IPS DF 4.7 (cell line): ENCODE measurements around the gene GPR171.
"Not testable (repeated sequence)": the region's sequence is repeated elsewhere in the genome, so short reads cannot be mapped to it uniquely, and the experiment has no call there.

Source experiments
- DNase-seq: peaks from one replicate; pipeline ENCODE4 v3.0.0-alpha.2; 2013; ENCODE audit warnings: low spot score; ENCODE audit errors: extremely low read depth

Gene GPR171

DNA sequence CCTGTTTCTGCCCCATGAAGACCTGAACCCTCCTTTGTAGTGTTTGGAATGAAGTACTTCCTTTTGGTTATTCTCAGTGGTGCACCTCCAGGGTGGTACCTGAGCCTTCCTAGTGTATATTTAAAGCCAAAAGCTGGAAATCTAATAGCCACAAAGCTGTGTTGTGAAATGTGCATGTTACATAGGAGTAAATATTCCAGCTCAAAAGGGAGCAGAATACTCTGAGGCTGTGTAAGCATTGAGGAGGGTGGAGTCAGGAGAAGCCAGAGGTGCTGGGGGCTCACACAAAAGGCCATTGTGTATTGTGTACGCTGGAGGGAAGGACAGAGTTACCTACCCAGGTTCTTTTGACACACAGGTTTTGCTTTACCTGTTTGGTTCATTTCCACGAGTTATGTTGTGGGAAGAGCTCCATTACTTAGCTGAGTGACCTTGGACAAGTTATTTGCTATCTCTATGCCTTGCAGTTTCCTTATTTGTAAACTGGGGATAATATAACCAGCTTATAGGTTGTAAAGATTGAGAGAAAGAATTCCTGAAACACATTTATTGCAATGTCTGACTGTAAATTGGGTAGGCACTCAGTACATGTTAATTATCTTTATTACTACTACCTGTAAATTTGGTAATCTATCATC is 24.7 kb downstream of the GPR171 start:
- DNase-seq = no peak

DNA sequence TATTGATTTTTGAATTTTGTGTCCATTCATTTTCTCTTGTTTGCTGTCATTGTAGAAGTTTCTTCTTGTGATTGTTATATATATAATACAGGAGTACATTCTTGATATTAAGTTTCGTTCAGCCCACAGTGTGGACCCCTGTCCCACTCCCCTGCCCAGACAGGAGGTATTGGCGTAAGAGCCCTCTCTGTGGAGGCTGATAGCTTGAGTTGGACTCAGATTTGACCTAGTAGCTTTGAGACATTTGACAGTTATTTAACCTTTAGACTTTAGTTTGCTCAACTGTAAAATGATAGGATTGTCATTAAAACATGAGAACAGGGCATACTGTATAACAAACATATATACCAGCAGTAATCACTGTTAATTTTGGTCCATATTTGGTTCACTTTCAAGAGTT is 27.1 kb downstream of the GPR171 start:
- DNase-seq = no peak

DNA sequence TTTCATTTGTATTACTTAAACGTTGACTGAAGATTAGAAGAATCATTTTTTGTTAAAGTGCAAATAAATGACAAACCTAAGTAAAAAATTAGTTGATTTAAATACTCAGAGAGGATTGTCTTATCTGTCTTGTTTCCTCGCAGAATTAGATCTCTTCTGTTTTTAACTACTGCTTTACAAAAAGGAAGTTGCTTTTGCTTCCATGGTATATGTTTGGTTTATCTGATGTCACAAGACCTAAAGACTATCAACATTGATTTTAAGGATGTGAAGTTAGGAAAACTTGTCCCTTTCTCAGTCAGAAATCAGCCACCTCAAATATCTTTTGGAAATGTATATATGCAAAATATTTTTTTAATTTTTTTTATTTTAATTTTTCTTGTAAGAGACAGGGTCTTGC is 28.7 kb downstream of the GPR171 start:
- DNase-seq = no peak

DNA sequence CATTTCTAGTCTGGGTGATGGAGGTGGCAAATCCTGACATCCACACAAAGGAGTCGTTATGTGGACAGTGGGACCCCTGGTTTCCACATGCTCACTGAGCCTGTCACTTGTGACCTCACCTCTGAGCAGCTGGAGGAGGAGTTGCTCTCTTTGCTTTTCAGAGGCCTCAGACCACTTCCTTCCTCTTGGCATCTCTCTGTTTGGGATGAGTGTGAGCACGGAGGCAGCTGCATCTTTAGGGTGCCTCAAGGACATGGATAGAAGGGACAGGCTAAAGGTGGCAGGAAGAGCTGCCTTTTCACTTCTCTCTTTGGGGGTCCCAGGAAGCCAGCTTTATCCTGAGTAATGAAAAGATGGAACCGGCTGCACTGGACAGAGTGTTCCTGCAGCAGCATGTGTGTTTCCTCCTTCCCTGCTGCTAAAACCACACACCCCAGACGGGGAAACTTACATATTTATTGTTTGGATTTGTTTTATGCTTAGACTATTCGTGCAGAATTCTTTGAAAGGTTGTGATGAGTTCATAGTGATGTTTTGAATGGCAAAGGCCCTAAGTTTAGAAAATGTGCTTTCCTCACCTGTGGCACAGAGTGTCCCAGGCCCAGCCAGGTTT is 31.8 kb downstream of the GPR171 start:
- no peak for DNase-seq

DNA sequence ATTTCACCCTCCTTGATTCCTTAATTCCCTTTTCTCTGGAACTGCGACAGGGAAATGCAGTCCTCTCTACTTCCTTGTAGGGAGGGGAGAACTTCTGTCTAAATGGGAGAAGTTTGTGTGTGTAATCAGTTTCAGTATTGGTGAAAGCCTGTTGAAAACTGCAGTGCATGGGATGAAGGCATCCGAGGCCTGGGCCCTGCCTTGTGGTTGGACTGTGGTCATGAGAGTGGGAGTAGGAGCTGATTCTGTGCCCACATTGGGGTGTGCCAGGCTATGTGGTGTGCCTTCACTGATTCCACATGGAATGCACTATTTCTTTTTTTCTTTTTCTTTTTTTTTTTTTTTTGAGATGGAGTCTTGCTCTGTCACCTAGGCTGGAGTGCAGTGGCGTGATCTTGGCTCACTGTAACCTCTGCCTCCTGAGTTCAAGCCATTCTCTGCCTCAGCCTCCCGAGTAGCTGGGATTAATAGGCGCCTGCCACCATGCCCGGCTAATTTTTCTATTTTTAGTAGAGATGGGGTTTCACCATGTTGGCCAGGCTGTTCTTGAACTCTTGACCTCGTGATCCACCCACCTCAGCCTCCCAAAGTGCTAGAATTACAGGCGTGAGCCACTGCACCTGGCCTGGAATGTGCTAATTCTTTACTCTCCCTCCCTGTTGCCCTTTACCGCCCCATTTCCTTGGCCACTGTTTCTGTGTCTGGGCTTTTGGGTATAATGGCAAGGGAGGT is 32.9 kb downstream of the GPR171 start:
- not testable (repeated sequence) for DNase-seq

DNA sequence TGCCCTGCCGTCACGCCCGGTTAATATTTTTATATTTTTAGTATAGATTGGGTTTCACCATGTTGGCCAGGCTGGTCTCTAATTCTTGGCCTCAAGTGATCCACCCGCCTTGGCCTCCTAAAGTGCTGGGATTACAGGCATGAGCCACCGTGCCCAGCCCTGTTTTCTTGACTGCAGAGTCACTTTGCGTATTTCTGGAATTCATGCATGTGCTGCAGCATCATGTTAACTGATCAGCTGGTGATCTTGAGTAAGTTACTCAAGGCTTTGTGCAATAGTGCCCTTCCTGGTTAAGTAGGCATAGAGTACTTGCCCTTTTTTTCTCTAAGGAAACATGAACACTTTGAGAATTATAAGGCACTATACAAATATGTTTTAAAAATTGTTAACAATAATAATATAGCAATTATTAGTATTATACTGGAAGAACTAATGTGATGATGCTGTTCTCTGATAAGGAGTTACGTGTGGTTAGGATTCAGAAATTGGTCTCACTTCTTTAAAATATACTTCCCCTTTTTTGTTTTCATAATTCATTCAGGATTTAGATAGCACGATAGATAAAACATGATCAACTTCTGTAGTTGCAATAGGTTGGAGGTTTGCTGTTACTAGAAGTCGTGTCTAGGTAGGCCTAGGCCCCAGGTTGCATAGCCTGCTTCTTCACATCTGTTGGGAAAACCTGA is 33.6 kb downstream of the GPR171 start:
- DNase-seq = no peak

DNA sequence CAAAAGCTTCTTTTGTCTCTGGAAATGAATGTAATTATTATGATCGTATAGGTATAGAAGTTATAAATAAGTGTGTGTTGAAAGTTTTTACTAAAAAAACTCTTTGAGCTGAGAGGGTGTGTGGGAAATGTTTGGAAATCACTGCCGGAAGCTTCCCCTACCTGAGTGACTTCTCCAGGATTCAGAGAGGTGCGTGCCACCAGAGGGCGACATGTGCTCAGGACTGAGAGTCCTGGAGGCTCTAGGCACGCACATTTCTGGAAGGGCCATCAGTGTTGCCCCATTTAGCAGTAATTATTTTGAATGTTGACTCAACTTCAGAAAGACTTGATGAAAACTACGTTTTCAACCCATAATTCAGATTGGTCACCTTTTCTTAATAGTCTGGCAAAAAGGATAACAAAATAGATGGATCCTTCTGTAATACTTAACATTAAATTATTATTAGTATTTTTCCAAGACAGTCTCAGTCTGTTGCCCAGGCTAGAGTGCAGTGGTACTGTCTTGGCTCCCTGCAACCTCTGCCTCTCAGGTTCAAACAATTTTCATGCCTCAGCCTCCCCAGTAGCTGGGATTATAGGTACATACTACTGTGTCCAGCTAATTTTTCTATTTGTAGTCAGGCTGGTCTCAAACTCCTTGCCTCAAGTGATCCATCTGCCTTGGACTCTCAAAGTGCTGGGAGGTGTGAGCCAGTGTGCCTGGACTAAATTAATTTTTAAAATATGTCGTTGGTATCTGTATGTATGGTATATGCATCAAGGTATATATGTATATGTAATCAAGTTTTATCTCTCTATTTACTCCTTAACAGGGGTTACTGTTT is 34.5 kb downstream of the GPR171 start:
- DNase-seq = no peak

DNA sequence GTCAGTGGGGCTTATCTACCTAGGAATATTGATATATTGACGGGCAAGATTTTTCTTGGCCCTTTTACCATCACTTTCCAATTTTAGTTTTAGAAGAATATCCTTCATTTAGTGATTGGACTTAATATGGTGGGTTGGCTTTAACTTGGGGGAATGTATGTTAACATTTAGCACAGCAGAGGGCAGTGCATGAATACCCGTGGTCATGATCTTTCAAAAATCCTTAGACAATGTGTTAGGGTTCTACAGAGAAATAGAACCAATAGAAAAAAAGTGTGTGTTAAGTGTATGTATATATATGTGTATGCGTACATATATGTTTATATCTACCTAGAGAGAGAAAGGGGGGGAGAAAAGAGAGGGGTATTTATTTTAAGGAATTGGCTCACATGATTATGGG is 36.9 kb downstream of the GPR171 start:
- no peak for DNase-seq

DNA sequence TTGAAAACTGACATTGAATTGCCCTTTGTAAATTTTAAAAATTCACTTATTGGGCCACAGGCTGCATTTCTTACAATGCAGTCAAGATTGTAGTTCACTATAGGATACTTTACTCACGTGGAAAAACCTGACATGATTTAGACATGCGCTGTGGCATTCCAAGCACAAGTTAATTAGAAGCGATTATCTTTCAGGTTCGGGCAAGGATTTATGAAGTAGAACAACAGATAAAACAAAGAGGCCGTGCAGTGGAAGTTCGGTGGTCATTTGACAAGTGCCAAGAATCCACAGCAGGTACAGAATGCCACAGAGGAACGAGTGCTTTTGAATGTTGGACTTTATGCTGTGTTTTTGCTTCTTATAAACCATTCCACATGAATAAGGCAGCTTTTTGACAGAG is 37.8 kb downstream of the GPR171 start:
- DNase-seq = no peak

DNA sequence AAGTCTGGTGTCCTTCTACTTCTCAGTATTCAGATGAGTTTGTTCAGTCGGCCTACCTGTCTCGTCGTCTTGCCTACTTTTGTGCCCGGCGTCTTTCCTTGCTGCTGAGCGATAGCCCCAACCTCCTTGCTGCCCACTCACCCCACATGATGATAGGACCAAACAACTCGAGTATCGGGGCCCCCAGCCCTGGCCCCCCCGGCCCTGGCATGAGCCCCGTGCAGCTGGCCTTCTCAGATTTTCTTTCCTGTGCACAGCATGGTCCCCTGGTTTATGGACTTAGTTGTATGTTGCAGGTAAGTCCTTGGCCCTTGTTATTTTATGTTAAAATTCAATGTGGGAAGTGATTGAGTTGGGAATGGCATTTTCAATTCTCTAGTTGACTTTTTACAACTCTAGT is 43.2 kb downstream of the GPR171 start:
- DNase-seq = no peak

DNA sequence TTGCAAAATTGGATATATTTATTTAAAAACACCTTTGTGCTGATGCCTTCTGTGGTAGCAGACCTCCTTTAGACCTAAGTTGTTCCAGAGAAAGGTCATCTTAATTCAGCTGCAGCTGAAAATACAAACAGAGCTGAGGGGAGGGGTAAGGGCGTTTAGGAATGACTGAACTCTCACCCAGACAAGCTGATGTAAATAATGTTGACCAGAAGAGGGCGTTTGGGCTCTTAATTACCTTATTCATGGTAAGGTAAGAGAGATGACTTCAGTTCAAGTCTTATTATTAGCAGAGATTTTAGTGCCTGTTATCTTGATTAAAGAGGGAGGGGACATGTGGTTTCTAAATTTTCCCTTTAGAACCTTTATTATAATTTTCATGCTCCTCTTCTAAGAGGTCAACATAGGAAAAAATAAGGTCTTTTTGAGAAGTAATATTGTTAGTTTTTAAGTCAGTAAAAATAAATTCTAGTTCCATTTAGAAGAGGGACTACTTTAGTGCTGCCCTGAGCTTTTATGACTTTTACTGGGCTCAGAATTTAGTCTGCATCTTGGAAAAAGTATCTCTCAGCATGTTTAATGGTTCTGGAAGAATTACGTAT is 46.3 kb downstream of the GPR171 start:
- DNase-seq = peak; percentile 60

DNA sequence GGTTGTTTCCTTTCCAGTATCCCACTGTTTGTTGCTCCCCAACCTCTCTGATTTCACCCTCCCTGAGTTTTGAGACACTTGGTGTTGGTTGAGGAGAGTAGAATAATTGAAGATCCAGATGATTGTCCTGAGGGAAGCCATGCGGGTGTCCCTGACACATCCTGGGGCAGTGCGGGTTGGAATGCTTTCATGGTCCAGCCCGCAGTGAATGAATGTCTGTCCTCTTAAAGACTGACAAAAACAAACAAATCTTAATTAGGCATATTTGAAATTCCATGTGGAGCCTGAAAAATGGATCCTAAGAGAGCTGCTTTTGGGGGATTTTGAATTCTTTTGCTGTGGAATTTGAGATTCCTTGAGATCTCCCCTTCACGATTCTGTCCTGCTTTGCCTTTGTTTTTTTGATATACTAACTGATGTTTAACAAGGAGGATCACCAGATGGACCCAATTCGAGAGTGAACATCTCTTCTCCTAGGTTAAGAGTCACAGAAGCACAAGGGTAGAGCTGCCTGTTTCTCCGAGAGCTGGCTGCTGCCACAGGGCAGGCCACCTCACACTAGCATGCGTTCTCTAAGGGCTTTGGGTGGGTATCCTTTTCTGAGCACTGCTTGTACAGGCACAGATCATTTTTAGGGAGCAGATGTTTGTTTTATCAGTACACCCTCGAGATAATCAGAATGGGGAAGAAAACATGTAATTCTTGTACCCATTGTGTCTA is 47.4 kb downstream of the GPR171 start:
- no peak for DNase-seq

DNA sequence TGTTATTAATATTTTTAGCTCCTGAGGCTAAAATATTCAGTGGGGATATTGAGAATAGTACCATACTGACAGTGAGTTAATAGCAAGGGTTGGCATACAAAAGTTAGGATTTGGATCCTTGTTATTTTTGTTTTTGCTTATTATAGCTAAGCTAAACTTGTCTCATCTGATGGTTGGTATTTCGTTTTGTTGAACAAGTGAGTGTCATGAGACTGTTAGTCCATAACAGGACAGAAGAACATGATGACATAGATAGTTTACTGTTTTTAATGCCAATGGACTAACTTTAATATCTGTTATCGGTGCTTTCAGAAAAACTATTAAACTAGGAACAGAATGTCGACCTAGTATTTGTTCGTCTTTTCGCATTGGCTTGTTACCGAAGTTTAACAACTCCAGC is 48.5 kb downstream of the GPR171 start:
- DNase-seq = no peak

DNA sequence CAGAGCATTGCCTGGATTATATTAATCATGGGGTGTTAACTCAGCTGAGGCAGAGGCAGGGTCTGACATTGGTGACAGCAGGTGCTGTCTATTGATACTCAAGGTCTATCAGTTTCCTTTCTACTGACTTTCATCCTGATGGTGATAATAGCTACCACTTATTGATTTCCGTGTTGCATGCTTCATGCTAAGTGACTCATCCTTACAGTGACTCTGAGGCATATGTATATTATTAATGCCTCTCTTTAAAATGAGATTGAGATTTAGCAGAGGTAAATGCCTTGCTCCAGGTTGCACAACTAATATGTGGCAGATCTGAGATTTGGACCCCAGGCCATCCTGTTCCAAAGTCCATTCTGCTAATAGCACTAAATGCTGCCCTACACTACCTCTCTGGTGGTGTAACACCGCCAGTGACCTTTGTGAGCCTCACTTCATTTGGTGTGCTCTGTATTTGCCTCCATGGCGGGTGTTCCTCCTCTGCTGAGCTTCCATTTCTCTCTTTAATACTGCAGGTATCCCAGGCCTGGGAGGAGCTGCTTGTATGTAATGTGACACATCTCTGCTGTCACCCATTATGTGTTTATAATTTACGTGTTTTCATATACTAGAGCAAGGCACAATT is 50.4 kb downstream of the GPR171 start:
- no peak for DNase-seq
